Measurements from ENCODE around the gene RACK1. TPM values are rescaled to one million over a fixed set of nuclear protein-coding genes. Genes with fewer than 3 reads are reported as not detected.
"Not testable (repeated sequence)": the region's sequence is repeated elsewhere in the genome, so short reads cannot be mapped to it uniquely, and the experiment has no call there.

Gene RACK1
- total RNA-seq, 4 donors from 2014 or later: 1,252 to 1,898 (median 1,625) TPM

GRCh38 chr5:181282874-181283273 lies 39.2 kb upstream of the RACK1 start:
- DNase-seq (ENCODE audit: extremely low spot score): no peak
- no peak overlapping the region for H3K27ac ChIP-seq (replicated peaks in 1 of 4)
- TF ChIP-seq CTCF (IDR thresholded peaks at IDR 0.05) (no peak), POLR2AphosphoS5 (IDR thresholded peaks at IDR 0.05) (no peak), EP300 (IDR thresholded peaks at IDR 0.05) (no peak), POLR2A (IDR thresholded peaks at IDR 0.05; ENCODE audit: low read depth) (no peak)
- no peaks in the 10 kb centered on the region for H3K9me3 ChIP-seq
- H3K4me3 ChIP-seq: no peak overlapping the region
- 89% methylated on average over 7 of the region's 7 CpGs for WGBS
- peaks cover 0 to 2% (median 0%) of the 10 kb centered on the region in 4 donors for H3K36me3 ChIP-seq
- H3K27me3 ChIP-seq: no peaks in the 10 kb centered on the region
- H3K4me1 ChIP-seq: no peaks in the 10 kb centered on the region
- intact Hi-C loops (cut with DNase I): no loop called here

GRCh38 chr5:181282415-181282814 lies 38.7 kb upstream of the RACK1 start:
- H3K36me3 ChIP-seq; H3K27ac ChIP-seq (replicated peaks in 1 of 4); H3K4me3 ChIP-seq; H3K4me1 ChIP-seq; H3K27me3 ChIP-seq; intact Hi-C loops (cut with DNase I); H3K9me3 ChIP-seq; DNase-seq (ENCODE audit: extremely low spot score): not testable (repeated sequence)
- 85% methylated on average over 4 of the region's 16 CpGs for WGBS

- intact Hi-C loops (cut with DNase I): no loop called here
- 96% methylated on average over 10 of the region's 18 CpGs for WGBS
- DNase-seq (ENCODE audit: extremely low spot score): no peak
- Histone ChIP-seq H3K27me3 (no peaks in the 10 kb centered on the region), H3K27ac (replicated peaks in 1 of 4) (no peak overlapping the region), H3K4me3 (no peak overlapping the region), H3K36me3 (no peaks in the 10 kb centered on the region), H3K9me3 (no peaks in the 10 kb centered on the region), H3K4me1 (no peaks in the 10 kb centered on the region)
- TF ChIP-seq EP300 (IDR thresholded peaks at IDR 0.05) (no peak), CTCF (IDR thresholded peaks at IDR 0.05) (no peak), POLR2AphosphoS5 (IDR thresholded peaks at IDR 0.05) (no peak), POLR2A (IDR thresholded peaks at IDR 0.05; ENCODE audit: low read depth) (no peak)
Measured at GRCh38 chr5:181281984-181282316, 38.2 kb upstream of the RACK1 start.

- intact Hi-C loops (cut with DNase I): no loop called here
- WGBS: 90% methylated on average over 40 of the region's 40 CpGs
- H3K36me3 ChIP-seq: no peaks in the 10 kb centered on the region
- no peak overlapping the region for H3K4me3 ChIP-seq
- H3K4me1 ChIP-seq: no peaks in the 10 kb centered on the region
- no peak overlapping the region for H3K27ac ChIP-seq (replicated peaks in 1 of 4)
- DNase-seq (ENCODE audit: extremely low spot score): no peak
- no peaks in the 10 kb centered on the region for H3K27me3 ChIP-seq
- no peaks in the 10 kb centered on the region for H3K9me3 ChIP-seq
- TF ChIP-seq EP300 (IDR thresholded peaks at IDR 0.05): no peak
- TF ChIP-seq CTCF (IDR thresholded peaks at IDR 0.05): no peak
- TF ChIP-seq POLR2AphosphoS5 (IDR thresholded peaks at IDR 0.05): no peak
- TF ChIP-seq POLR2A (IDR thresholded peaks at IDR 0.05; ENCODE audit: low read depth): no peak
Measured at GRCh38 chr5:181281077-181281983, 37.6 kb upstream of the RACK1 start.

- intact Hi-C loops (cut with DNase I): no loop called here
Measured at GRCh38 chr5:181280251-181280762, 36.6 kb upstream of the RACK1 start.

More at GRCh38 chr5:181280251-181280762, 36.6 kb upstream of the RACK1 start:
- Histone ChIP-seq H3K36me3 (no peaks in the 10 kb centered on the region), H3K27me3 (no peaks in the 10 kb centered on the region), H3K4me3 (no peak overlapping the region), H3K9me3 (no peaks in the 10 kb centered on the region), H3K4me1 (no peaks in the 10 kb centered on the region), H3K27ac (replicated peaks in 1 of 4) (no peak overlapping the region)
- TF ChIP-seq EP300 (IDR thresholded peaks at IDR 0.05) (no peak), CTCF (IDR thresholded peaks at IDR 0.05) (no peak), POLR2AphosphoS5 (IDR thresholded peaks at IDR 0.05) (no peak), POLR2A (IDR thresholded peaks at IDR 0.05; ENCODE audit: low read depth) (no peak)
- WGBS: 81% methylated on average over 7 of the region's 7 CpGs
- no peak for DNase-seq (ENCODE audit: extremely low spot score)

All from esophagus muscularis mucosa (tissue), 4 donors.